Measurements from ENCODE around the gene ABHD17B. TPM values are rescaled to one million over a fixed set of nuclear protein-coding genes. Genes with fewer than 3 reads are reported as not detected.

The ABHD17B gene
- total and polyA plus RNA-seq, 8 donors, result 1.9 to 9.7 (median 5.3) TPM

GRCh38 chr9:71875345-71875744, 35.6 kb downstream of the ABHD17B start:
- Histone ChIP-seq H3K27me3 (no peaks in the 10 kb centered on the region), H3K9me3 (no peaks in the 10 kb centered on the region), H3K4me1 (no peaks in the 10 kb centered on the region), H3K27ac (no peak overlapping the region), H3K36me3 (no peaks in the 10 kb centered on the region), H3K4me3 (no peak overlapping the region)
- ATAC-seq, result no peak
- no peak for TF ChIP-seq CTCF (IDR thresholded peaks at IDR 0.05)
- no peak for DNase-seq
- intact Hi-C loops (cut with DNase I), result no loop called here
- no peak for FAIRE-seq
- 98% methylated on average over 6 of the region's 6 CpGs for WGBS, 2 donors

DNA sequence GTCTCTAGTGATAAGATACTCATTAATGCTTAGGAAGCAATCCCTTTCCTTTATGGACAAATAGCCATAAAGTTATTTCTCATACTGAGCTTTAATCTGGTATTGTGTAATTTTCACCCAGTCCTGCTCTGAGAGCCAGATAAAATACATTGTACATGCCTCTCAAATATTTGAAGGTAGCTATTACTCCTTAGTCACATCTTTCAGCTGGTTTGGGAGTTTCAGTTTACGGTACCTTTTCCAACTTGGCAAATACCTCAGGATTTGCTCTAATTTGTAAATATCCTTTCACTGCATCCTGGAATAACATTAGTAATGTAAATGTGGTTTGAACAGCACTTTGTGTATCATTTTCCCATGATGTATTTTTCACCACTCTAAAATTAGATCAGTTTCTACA, 47.4 kb downstream of the ABHD17B start:
- TF ChIP-seq CTCF (IDR thresholded peaks at IDR 0.05), result no peak
- no peaks in the 10 kb centered on the region for H3K9me3 ChIP-seq
- no peaks in the 10 kb centered on the region for H3K4me1 ChIP-seq
- H3K27ac ChIP-seq, result no peak overlapping the region
- H3K36me3 ChIP-seq, result peaks cover 0 to 6% (median 0%) of the 10 kb centered on the region in 3 donors
- no peaks in the 10 kb centered on the region for H3K27me3 ChIP-seq
- ATAC-seq (no peak), DNase-seq (no peak), FAIRE-seq (no peak)
- no peak overlapping the region for H3K4me3 ChIP-seq
- intact Hi-C loops (cut with DNase I), result no loop called here
- 90 to 92% methylated on average over 1 of the region's 1 CpG for WGBS, 2 donors

- peak in 2 of 4 donors; percentile 24 to 60 for ATAC-seq
- no peak for DNase-seq
- no peak overlapping the region for H3K27ac ChIP-seq
Measured at GRCh38 chr9:71861618-71862017, 49.4 kb downstream of the ABHD17B start.

DNA sequence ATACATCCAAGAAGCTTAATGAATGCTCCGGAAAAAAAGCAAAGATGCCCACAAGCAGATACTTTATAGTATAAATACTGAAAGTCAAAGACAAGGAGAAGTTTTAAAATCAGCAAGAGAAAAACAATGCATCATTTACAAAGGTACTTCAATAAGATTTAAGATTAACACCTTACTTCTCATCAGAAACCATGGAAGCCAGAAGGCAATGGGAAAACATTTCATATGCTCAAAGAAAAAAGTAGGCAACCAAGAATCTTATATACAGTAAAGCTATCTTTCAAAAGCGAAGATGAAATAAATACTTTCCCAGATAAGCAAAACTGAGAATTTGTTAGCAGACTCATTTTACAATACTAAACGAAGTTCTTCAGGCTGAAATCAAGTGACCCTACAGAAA, 51.1 kb downstream of the ABHD17B start:
- Histone ChIP-seq H3K4me3 (no peak overlapping the region), H3K4me1 (no peaks in the 10 kb centered on the region), H3K36me3 (no peaks in the 10 kb centered on the region), H3K9me3 (no peaks in the 10 kb centered on the region), H3K27ac (no peak overlapping the region), H3K27me3 (no peaks in the 10 kb centered on the region)
- no peak for TF ChIP-seq CTCF (IDR thresholded peaks at IDR 0.05)
- DNase-seq (no peak), ATAC-seq (no peak), FAIRE-seq (no peak)
- intact Hi-C loops (cut with DNase I), result no loop called here
- WGBS, 2 donors, result 98 to 100% methylated on average over 3 of the region's 3 CpGs

More at GRCh38 chr9:71861618-71862017, 49.4 kb downstream of the ABHD17B start:
- FAIRE-seq, result no peak
- Histone ChIP-seq H3K4me3 (no peak overlapping the region), H3K27me3 (no peaks in the 10 kb centered on the region), H3K9me3 (no peaks in the 10 kb centered on the region), H3K4me1 (no peaks in the 10 kb centered on the region), H3K36me3 (peaks cover 0 to 4% (median 0%) of the 10 kb centered on the region in 3 donors)
- 67 to 77% methylated on average over 3 of the region's 3 CpGs for WGBS, 2 donors
- intact Hi-C loops (cut with DNase I), result no loop called here
- no peak for TF ChIP-seq CTCF (IDR thresholded peaks at IDR 0.05)

GRCh38 chr9:71858812-71859211, 52.2 kb downstream of the ABHD17B start:
- intact Hi-C loops (cut with DNase I), result no loop called here
- no peak for TF ChIP-seq CTCF (IDR thresholded peaks at IDR 0.05)
- no peaks in the 10 kb centered on the region for H3K27me3 ChIP-seq
- FAIRE-seq (no peak), ATAC-seq (no peak), DNase-seq (no peak)
- H3K27ac ChIP-seq, result no peak overlapping the region
- H3K4me3 ChIP-seq, result no peak overlapping the region
- no peaks in the 10 kb centered on the region for H3K9me3 ChIP-seq
- no peaks in the 10 kb centered on the region for H3K4me1 ChIP-seq
- no peaks in the 10 kb centered on the region for H3K36me3 ChIP-seq

Data from pancreas (tissue), 10 donors.